HG03045 (cell line): Measurements from ENCODE around the gene ELOB.

Experiments used
- ATAC-seq: cut with Tn5 transposase; IDR thresholded peaks from one replicate; pipeline ENCODE4 v1.9.1; 2021; ENCODE audit warnings: mild to moderate bottlenecking, moderate library complexity; ENCODE audit not compliant: unreplicated experiment

Gene ELOB

DNA sequence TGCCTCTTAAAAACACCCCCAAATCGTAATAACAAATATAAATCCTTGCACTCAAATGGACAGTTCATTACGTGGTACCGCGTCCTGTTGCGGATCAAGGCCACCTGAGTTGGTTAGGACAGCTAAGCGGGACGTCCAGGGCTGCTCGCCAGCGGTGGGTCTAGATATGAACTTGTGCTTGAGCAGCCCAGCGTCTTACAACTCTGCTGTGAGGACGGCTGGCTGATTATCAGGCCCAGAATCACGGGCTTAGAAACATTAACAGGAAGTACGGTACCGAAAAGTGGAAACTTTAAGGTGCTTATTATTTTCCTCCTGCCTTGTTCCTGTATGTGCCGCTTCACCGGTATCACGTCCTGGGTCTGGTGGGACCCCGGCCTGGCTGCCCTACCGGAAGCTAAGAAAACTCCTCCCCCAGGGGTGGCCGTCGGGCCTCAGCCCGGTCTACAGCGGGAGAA is 25.5 kb downstream of the ELOB start:
- ATAC-seq = peak; percentile 37

DNA sequence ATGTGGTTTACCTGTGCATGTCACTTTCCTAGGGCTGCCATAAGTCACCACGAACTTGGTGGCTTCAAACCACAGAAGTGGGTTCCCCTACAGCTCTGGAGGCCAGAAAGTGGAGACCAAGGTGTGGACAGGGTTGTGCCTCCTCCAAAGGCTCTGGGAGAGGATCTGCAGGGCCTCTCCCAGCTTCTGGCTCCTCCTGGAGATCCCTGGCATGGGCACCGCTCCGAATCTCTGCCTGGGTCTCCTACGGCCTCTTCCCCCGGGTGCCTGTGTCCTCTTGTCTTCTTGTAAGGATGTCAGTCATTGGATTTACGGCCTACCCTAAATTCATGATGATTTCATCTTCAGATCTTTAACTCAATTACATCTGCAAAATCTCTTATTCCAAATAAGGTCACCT is 27.1 kb downstream of the ELOB start:
- ATAC-seq = no peak

GRCh38 chr16:2749476-2749875 is 27.6 kb downstream of the ELOB start:
- no peak for ATAC-seq

DNA sequence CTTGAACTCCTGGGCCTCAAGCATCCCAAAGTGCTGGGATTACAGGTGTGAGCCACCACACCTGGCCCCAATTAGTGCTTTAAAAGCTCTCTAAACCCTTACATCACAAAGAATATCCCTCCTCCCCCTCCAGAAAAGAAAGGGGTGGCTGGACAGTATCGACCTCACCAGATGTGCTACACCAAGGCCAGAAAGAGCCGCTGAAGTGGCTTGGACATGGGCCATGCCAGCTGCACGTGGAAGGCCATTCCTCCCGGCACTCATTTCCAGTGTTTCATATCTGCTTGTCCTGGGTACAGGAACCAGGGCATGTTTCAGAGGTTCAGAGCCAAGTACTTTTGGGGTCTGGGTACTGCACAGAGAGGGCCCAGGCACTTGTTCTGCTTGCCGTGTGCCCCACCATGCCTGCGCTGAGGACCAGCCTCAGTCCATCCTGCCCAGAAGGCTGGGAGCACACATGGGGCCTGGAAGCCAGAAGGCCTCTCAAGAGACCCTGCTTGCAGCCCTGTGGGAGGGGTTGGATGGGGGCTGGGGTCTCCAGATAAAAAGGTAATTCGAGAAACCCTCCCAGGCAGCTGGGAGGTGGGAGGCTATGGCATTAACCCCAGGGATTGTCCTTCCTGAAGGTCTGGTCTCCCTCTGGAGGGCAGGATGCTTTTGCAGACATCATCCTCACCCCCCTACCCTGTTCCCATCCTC is 28.2 kb downstream of the ELOB start:
- ATAC-seq = no peak

- ATAC-seq = no peak
Observed at GRCh38 chr16:2745961-2746360, 31.1 kb downstream of the ELOB start.

- ATAC-seq = no peak
Observed at GRCh38 chr16:2745116-2745890, 31.8 kb downstream of the ELOB start.

DNA sequence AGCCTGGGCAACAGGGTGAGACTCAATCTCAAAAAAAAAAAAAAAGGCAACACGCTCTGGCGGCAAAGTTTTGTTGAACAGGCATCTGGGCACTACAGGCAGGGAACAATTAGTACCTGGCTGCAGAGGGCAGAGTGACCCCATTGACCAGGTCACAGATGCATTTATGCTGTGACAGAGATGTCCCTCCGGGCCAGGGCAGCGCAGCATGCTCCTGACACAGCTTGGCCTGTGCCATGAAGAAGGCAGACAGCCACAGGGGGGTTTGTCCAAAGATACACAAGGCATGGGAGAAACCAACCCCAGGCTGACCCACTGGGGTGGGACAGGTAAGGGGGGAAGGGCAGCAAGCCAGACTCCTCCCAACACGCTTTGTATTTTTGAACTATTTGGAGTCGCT is 32.4 kb downstream of the ELOB start:
- ATAC-seq = no peak

DNA sequence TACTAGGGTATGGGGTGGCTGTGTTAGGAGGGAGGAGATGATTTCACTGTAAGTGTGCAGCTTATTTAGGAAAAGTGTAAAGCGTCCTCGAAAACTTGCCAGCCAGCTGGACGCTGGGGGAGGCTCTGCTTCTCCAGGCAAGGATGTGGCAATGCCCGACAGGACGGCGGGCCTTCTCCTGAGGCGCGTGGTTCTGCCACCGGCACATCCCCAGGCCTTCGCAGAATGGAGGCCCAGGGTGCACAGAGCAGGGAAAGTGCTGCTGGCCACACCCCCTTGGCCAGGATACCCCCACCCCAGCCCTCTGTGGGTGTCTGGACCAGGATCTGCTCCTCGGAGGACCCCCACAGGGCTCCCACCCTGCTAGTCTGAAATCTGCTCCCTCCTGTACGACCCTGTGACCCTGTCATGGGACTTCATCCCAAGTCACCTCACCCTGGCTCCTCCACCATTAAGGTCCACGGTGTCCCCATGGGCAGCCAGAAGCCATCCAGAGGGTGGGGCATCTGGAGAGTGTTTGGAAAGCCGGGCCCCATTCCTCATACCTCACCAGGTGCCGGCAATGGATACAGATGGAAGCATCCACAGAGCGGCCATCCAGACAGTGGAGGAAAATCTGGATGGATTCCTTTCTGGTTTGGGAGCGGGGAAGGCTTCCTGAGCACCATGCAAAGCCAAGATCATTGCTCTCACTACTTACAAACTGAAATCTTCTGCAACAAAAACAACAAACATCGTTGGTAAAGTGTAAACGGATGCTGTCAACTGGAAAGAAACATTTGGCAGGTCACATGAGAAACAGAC is 33.9 kb downstream of the ELOB start:
- no peak for ATAC-seq

DNA sequence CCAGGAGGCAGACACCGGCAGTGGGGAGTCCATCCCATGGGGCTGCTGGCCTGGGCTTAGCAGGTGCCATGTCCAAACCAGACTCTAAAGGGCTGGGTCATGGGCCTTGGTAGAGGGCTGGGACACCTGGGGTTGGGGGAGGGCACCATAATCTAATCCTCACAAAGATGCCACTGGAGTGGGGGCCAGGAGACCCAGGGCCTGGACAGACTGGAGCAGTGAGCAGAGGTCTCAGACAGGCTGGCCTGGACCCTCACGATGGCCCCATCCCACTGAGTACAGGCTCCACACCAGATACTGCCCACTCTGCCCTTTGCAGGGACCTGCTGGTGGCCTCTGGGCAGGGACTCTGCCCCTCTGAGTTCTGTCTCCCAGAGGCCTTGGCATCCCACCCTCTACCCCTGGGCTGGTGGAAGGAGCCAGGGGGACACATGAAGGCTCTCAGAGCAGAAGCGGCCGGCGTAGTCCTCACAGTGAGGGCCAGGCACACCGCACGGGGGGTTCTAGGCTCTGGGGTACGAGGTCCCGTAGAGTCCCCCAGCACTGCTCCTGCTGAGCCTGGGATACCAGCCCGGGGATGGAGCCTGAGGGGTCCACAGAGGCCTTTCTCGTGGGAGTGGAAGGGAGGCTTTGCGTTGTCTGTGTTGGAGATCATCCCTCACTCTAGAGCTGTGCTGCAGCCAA is 34.6 kb downstream of the ELOB start:
- no peak for ATAC-seq

DNA sequence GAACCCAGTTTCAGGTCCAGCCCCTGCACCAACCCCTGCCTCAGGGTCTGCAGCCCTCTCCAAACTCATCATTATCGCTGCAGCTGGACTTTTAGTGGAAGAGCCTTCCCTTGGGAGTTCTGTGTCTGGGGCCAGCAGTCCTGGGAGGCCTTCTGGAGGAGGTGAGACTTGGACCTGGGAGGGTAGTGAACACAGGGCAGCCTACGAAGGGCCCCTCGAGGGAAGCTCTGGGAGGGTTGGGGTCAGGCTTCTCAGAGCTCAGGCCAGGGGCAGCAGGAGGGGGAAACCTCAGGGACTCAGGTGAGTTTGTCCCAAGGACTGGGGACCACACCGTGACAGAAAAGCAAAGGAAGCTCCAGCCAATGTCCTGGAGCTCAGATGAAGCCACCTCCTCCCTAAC is 35.9 kb downstream of the ELOB start:
- ATAC-seq = no peak

DNA sequence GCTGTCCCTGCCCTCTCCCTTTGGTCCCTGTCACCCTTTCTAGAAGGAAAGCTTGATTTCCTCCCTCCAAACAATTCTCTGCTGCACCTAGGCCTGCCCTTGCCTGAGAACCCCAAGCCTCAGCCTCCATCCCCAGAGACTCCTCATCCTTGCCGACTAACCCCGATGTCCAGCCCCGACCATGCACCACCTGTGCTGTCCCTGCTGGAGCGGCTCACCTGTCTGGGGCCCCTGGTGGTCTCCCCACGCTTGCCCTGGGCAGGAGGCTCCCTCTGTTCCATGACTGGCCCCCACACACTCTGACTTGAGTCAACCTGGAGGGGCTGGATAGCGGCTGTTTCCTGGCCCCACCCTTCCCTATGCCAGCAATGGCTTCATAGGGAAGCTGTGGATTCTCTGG is 36.6 kb downstream of the ELOB start:
- no peak for ATAC-seq

GRCh38 chr16:2739625-2740430 is 37.3 kb downstream of the ELOB start:
- no peak for ATAC-seq

DNA sequence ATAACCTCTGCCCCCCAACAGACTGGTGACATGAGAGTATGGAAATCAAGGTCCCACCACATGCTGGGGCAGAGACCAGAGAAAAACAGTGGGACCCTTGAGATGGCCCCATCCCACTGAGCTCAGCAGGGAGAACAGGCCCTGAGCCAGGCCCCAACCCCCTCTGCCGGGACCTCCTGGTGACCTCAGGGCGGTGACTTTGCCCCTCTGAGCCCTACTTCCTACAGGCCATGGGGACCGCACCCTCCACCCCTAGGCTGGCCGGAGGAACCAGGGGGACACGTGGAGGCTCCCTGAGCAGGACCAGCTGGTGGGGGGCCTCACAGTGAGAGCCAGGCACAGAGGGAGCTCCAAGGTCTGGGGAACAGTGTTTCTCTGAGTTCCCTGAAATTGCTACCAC is 38.5 kb downstream of the ELOB start:
- ATAC-seq = no peak

DNA sequence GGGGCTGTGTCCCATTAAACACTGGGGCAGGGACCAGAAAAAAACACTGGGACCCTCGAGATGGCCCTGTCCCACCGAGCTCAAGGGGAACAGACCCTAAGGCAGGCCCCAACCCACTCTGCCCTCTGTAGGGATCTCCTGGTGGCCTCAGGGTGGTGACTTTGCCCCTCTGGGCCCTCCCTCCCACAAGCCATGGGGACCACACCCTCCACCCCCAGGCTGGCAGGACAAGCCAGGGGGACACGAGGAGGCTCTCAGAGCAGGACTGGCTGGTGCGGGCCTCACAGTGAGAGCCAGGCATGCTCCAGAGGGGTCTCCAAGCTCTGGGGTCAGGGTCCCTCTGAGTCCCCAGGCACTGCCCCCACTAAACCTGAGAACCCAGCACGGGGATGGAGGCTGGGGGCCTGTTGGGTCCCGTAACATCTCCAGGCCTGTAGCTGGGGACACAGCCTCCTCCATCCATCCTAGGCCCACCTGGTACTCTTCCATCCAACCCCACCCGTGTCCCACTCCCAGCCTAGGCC is 39.1 kb downstream of the ELOB start:
- ATAC-seq = no peak

- no peak for ATAC-seq
Observed at GRCh38 chr16:2737238-2737605, 39.9 kb downstream of the ELOB start.

DNA sequence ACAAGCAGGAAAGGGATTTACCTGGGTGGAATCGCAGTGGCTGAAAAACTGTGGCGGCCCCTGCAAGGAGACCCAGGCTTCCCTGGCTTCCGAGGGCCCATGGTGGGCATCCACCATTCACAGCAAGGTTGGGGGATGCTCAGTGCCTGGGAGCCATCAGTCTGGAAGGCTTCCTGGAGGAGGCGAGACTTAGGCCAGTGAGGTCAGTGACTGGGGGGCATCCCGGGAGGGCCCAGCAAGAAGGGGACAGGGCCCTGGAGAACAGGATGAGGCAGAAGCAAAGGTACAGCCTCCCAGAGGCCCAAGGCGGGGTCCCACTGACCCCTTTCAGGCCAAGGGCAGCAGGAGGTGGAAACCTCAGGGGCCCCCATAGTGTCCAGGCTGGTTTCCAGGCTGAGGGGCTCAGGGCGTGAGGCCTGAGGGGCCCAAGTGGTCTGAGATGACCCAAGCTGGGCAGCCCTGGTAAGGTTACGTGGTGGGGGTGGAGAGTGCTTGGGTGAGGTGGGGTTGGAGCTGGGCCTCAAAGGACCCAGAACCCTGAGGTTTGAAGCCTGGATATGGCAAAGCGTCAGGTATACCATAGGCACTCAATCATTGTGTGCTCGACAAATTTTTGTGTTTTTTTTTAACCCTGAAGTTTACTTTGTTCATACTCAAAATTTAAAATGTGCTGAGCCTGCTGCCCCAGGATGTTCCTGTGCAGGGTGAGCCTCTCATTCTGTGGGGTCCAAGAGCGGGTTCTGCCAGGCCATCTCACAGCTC is 40.4 kb downstream of the ELOB start:
- ATAC-seq = no peak

GRCh38 chr16:2734844-2735515 is 42.1 kb downstream of the ELOB start:
- ATAC-seq = no peak

DNA sequence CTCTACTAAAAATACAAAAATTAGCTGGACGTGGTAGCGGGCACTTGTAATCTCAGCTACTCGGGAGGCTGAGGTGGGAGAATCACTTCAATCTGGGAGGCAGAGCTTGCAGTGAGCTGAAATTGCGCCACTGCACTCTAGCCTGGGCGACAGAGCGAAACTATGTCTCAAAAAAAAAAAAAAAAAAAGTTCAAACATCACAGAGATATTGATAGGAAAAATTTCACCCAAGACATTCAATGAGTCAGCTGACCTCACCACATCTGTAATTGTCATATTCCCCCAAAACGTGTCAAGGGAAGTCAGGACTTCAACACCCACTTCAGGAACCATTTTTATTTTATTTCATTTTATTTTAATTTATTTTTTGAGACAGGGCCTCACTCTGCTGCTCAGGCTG is 49.0 kb downstream of the ELOB start:
- no peak for ATAC-seq

DNA sequence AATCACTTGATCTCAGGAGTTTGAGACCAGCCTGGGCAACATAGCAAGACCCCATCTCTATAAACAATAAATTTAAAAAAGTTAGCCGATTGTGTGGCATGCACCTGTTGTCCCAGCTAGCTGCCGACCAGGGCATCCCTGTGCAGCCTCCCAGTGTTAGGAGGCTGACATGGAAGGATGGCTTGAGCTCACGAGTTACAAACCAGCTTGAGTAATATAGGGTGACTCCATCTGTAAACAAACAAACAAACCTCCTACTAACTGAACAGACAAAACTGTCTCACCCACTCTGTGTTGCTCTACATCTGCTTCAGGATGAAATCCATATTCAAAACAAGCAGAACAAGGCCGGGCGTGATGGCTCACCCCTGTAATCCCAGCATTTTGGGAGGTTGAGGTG is 50.2 kb downstream of the ELOB start:
- ATAC-seq = no peak
